HepG2 (cell line): ENCODE results near the gene ZNF677.

ENCODE experiments used
- CTCF ChIP-seq: sonication (generic); formaldehyde crosslinking; IDR thresholded peaks from 2 replicates; pipeline ENCODE4 v1.5.0; 2020; ENCODE audit warnings: mild to moderate bottlenecking, missing genetic modification reagents, moderate library complexity
- HDAC6 ChIP-seq: fragments of 200-600 bp; sonication (generic); IDR thresholded peaks from 2 replicates; pipeline ENCODE4 v1.7.0; 2017; ENCODE audit warnings: mild to moderate bottlenecking, antibody characterized with exemption, low read length, low read depth
- MIER3 ChIP-seq: IDR thresholded peaks from 2 replicates; pipeline ENCODE4 v1.6.1; 2016; ENCODE audit warnings: missing compliant biosample characterization, borderline replicate concordance
- PCBP2 ChIP-seq: fragments of 200-400 bp; formaldehyde crosslinking; optimal IDR thresholded peaks from 2 replicates; pipeline ENCODE3; 2018; ENCODE audit warnings: low read length, low read depth; ENCODE audit not compliant: poor library complexity, severe bottlenecking
- POLR2AphosphoS5 ChIP-seq: IDR thresholded peaks from 2 replicates; pipeline ENCODE4 v1.6.1; 2012; ENCODE audit warnings: low read depth, low read length
- RNF2 ChIP-seq: fragments of 450-650 bp; conservative IDR thresholded peaks from 2 replicates; pipeline ENCODE4 v1.6.1; 2016; ENCODE audit warnings: low read depth
- SMAD3 ChIP-seq: sonication (generic); formaldehyde crosslinking; IDR thresholded peaks from 2 replicates; pipeline ENCODE4 v1.4.0; 2020; ENCODE audit warnings: missing genetic modification reagents
- ZBTB33 ChIP-seq: sonication (generic); formaldehyde crosslinking; IDR thresholded peaks from 2 replicates; pipeline ENCODE4 v1.4.0; 2020; ENCODE audit warnings: missing genetic modification reagents

- no peak for TF ChIP-seq PCBP2
- no peak for TF ChIP-seq CTCF (CRISPR knock-in tag)
- no peak for TF ChIP-seq ZBTB33 (CRISPR knock-in tag)
- no peak for TF ChIP-seq SMAD3 (CRISPR knock-in tag)
- TF ChIP-seq RNF2: no peak
- TF ChIP-seq POLR2AphosphoS5: no peak
- no peak for TF ChIP-seq HDAC6
- no peak for TF ChIP-seq MIER3 (CRISPR knock-in tag)
Observed at GRCh38 chr19:53190253-53190652, 64.4 kb downstream of the ZNF677 start.
